Activated naive CD8-positive, alpha-beta T cell treated with anti-CD3 and anti-CD28 coated beads for 36 hours (primary cell): ENCODE data around the gene CNTN5. TPM values are rescaled to one million over a fixed set of nuclear protein-coding genes. Genes with fewer than 3 reads are reported as not detected.
"Not testable (repeated sequence)": the region's sequence is repeated elsewhere in the genome, so short reads cannot be mapped to it uniquely, and the experiment has no call there.

Experiments
- DNase-seq: peaks from one replicate; pipeline ENCODE4 v3.0.0; 2021
- H3K27ac Mint-ChIP-seq: one replicate; pipeline ENCODE4 v1.8.0; 2022; ENCODE audit warnings: mild to moderate bottlenecking, moderate library complexity, mixed read lengths
- H3K27me3 Mint-ChIP-seq: one replicate; pipeline ENCODE4 v1.8.0; 2022; ENCODE audit warnings: mild to moderate bottlenecking, mixed read lengths
- H3K36me3 Mint-ChIP-seq: one replicate; pipeline ENCODE4 v1.8.0; 2021; ENCODE audit warnings: mild to moderate bottlenecking, mixed read lengths
- H3K4me1 Mint-ChIP-seq: one replicate; pipeline ENCODE4 v1.8.0; 2021; ENCODE audit warnings: mixed read lengths
- H3K4me3 Mint-ChIP-seq: one replicate; pipeline ENCODE4 v1.8.0; 2022; ENCODE audit warnings: mild to moderate bottlenecking, moderate library complexity, mixed read lengths
- H3K9me3 Mint-ChIP-seq: one replicate; pipeline ENCODE4 v1.8.0; 2022; ENCODE audit warnings: mixed read lengths
- total RNA-seq, 2 experiments: library from RNA; stranded (reverse); gene quantifications; one replicate each; pipeline ENCODE4 v1.2.3, GENCODE V29; 2021

The CNTN5 gene
- total RNA-seq, 2 experiments from 2014 or later, result not detected

- no peaks in the 10 kb centered on the region for H3K27me3 Mint-ChIP-seq
- H3K27ac Mint-ChIP-seq, result no peak overlapping the region
- no peak overlapping the region for H3K4me3 Mint-ChIP-seq
- H3K9me3 Mint-ChIP-seq, result peaks cover 5% of the 10 kb centered on the region
- no peaks in the 10 kb centered on the region for H3K36me3 Mint-ChIP-seq
- no peaks in the 10 kb centered on the region for H3K4me1 Mint-ChIP-seq
- no peak for DNase-seq
These were observed 775.2 kb downstream of the CNTN5 start for GRCh38 chr11:99795999-99796398.

- no peaks in the 10 kb centered on the region for H3K27me3 Mint-ChIP-seq
- no peaks in the 10 kb centered on the region for H3K4me1 Mint-ChIP-seq
- DNase-seq, result no peak
- no peak overlapping the region for H3K4me3 Mint-ChIP-seq
- H3K27ac Mint-ChIP-seq, result no peak overlapping the region
- peaks cover 3% of the 10 kb centered on the region for H3K9me3 Mint-ChIP-seq
- H3K36me3 Mint-ChIP-seq, result no peaks in the 10 kb centered on the region
These were observed 782.8 kb downstream of the CNTN5 start for GRCh38 chr11:99803501-99803900.

- no peaks in the 10 kb centered on the region for H3K27me3 Mint-ChIP-seq
- H3K4me3 Mint-ChIP-seq, result no peak overlapping the region
- no peak for DNase-seq
- no peak overlapping the region for H3K27ac Mint-ChIP-seq
- no peaks in the 10 kb centered on the region for H3K4me1 Mint-ChIP-seq
- peaks cover 5% of the 10 kb centered on the region for H3K9me3 Mint-ChIP-seq
- no peaks in the 10 kb centered on the region for H3K36me3 Mint-ChIP-seq
These were observed 791.8 kb downstream of the CNTN5 start for GRCh38 chr11:99812516-99812915.

GRCh38 chr11:99814021-99814420 lies 793.3 kb downstream of the CNTN5 start:
- Mint-ChIP-seq H3K9me3 (peaks cover 5% of the 10 kb centered on the region), H3K4me3 (no peak overlapping the region), H3K36me3 (no peaks in the 10 kb centered on the region), H3K4me1 (no peaks in the 10 kb centered on the region), H3K27me3 (no peaks in the 10 kb centered on the region), H3K27ac (no peak overlapping the region)
- no peak for DNase-seq

- Mint-ChIP-seq H3K27me3 (no peaks in the 10 kb centered on the region), H3K4me1 (no peaks in the 10 kb centered on the region), H3K9me3 (peaks cover 8% of the 10 kb centered on the region), H3K27ac (no peak overlapping the region), H3K4me3 (no peak overlapping the region), H3K36me3 (no peaks in the 10 kb centered on the region)
- DNase-seq, result no peak
These were observed 794.0 kb downstream of the CNTN5 start for GRCh38 chr11:99814738-99815137.

GRCh38 chr11:99818991-99819390 lies 798.2 kb downstream of the CNTN5 start:
- H3K27ac Mint-ChIP-seq, result no peak overlapping the region
- H3K9me3 Mint-ChIP-seq, result peaks cover 8% of the 10 kb centered on the region
- no peaks in the 10 kb centered on the region for H3K27me3 Mint-ChIP-seq
- H3K4me3 Mint-ChIP-seq, result no peak overlapping the region
- no peaks in the 10 kb centered on the region for H3K4me1 Mint-ChIP-seq
- H3K36me3 Mint-ChIP-seq, result no peaks in the 10 kb centered on the region
- DNase-seq, result no peak

GRCh38 chr11:99822846-99823565 lies 802.3 kb downstream of the CNTN5 start:
- no peak overlapping the region for H3K4me3 Mint-ChIP-seq
- H3K9me3 Mint-ChIP-seq, result peaks cover 4% of the 10 kb centered on the region
- H3K36me3 Mint-ChIP-seq, result no peaks in the 10 kb centered on the region
- DNase-seq, result no peak
- H3K4me1 Mint-ChIP-seq, result no peaks in the 10 kb centered on the region
- H3K27me3 Mint-ChIP-seq, result no peaks in the 10 kb centered on the region
- H3K27ac Mint-ChIP-seq, result no peak overlapping the region

GRCh38 chr11:99836739-99837138 lies 816.0 kb downstream of the CNTN5 start:
- not testable (repeated sequence) for DNase-seq, H3K4me3 Mint-ChIP-seq, H3K27me3 Mint-ChIP-seq, H3K9me3 Mint-ChIP-seq, H3K36me3 Mint-ChIP-seq, H3K27ac Mint-ChIP-seq, H3K4me1 Mint-ChIP-seq

- Mint-ChIP-seq H3K27ac (no peak overlapping the region), H3K9me3 (no peaks in the 10 kb centered on the region), H3K27me3 (no peaks in the 10 kb centered on the region), H3K4me1 (no peaks in the 10 kb centered on the region), H3K4me3 (no peak overlapping the region), H3K36me3 (no peaks in the 10 kb centered on the region)
- no peak for DNase-seq
These were observed 821.1 kb downstream of the CNTN5 start for GRCh38 chr11:99841885-99842284.

GRCh38 chr11:99865951-99866350 lies 845.2 kb downstream of the CNTN5 start:
- DNase-seq, result no peak
- Mint-ChIP-seq H3K27me3 (no peaks in the 10 kb centered on the region), H3K9me3 (no peaks in the 10 kb centered on the region), H3K4me1 (no peaks in the 10 kb centered on the region), H3K4me3 (no peak overlapping the region), H3K27ac (no peak overlapping the region), H3K36me3 (no peaks in the 10 kb centered on the region)

GRCh38 chr11:99881610-99882009 lies 860.9 kb downstream of the CNTN5 start:
- Mint-ChIP-seq H3K4me3 (no peak overlapping the region), H3K4me1 (no peaks in the 10 kb centered on the region), H3K27ac (no peak overlapping the region), H3K36me3 (no peaks in the 10 kb centered on the region), H3K27me3 (no peaks in the 10 kb centered on the region), H3K9me3 (no peaks in the 10 kb centered on the region)
- DNase-seq, result no peak

- H3K4me3 Mint-ChIP-seq, result no peak overlapping the region
- no peaks in the 10 kb centered on the region for H3K4me1 Mint-ChIP-seq
- no peaks in the 10 kb centered on the region for H3K9me3 Mint-ChIP-seq
- H3K27me3 Mint-ChIP-seq, result no peaks in the 10 kb centered on the region
- H3K27ac Mint-ChIP-seq, result no peak overlapping the region
- DNase-seq, result no peak
- no peaks in the 10 kb centered on the region for H3K36me3 Mint-ChIP-seq
These were observed 864.0 kb downstream of the CNTN5 start for GRCh38 chr11:99884750-99885149.

- Mint-ChIP-seq H3K27me3 (no peaks in the 10 kb centered on the region), H3K9me3 (peaks cover 3% of the 10 kb centered on the region), H3K4me3 (no peak overlapping the region), H3K27ac (no peak overlapping the region), H3K36me3 (no peaks in the 10 kb centered on the region), H3K4me1 (no peaks in the 10 kb centered on the region)
- DNase-seq, result no peak
These were observed 866.7 kb downstream of the CNTN5 start for GRCh38 chr11:99887481-99887880.

GRCh38 chr11:99893811-99894210 lies 873.1 kb downstream of the CNTN5 start:
- no peak for DNase-seq
- Mint-ChIP-seq H3K9me3 (peaks cover 13% of the 10 kb centered on the region), H3K36me3 (no peaks in the 10 kb centered on the region), H3K27ac (no peak overlapping the region), H3K4me1 (no peaks in the 10 kb centered on the region), H3K4me3 (no peak overlapping the region), H3K27me3 (no peaks in the 10 kb centered on the region)

- no peak for DNase-seq
- no peaks in the 10 kb centered on the region for H3K27me3 Mint-ChIP-seq
- no peak overlapping the region for H3K27ac Mint-ChIP-seq
- H3K9me3 Mint-ChIP-seq, result peaks cover 18% of the 10 kb centered on the region
- H3K36me3 Mint-ChIP-seq, result no peaks in the 10 kb centered on the region
- no peak overlapping the region for H3K4me3 Mint-ChIP-seq
- no peaks in the 10 kb centered on the region for H3K4me1 Mint-ChIP-seq
These were observed 880.4 kb downstream of the CNTN5 start for GRCh38 chr11:99901175-99901574.

- no peaks in the 10 kb centered on the region for H3K27me3 Mint-ChIP-seq
- H3K4me3 Mint-ChIP-seq, result no peak overlapping the region
- no peak overlapping the region for H3K27ac Mint-ChIP-seq
- H3K36me3 Mint-ChIP-seq, result no peaks in the 10 kb centered on the region
- no peak for DNase-seq
- no peaks in the 10 kb centered on the region for H3K4me1 Mint-ChIP-seq
- peaks cover 9% of the 10 kb centered on the region for H3K9me3 Mint-ChIP-seq
These were observed 890.4 kb downstream of the CNTN5 start for GRCh38 chr11:99911116-99911515.
